Muscle layer of duodenum (tissue), 2 donors: ENCODE results near the gene TACR1.
"Not testable (repeated sequence)": the region's sequence is repeated elsewhere in the genome, so short reads cannot be mapped to it uniquely, and the experiment has no call there.

Experiments
- H3K27ac ChIP-seq: one replicate; pipeline ENCODE4 v1.7.0; 2013; ENCODE audit warnings: mild to moderate bottlenecking, low read length
- H3K27me3 ChIP-seq: one replicate; pipeline ENCODE4 v1.7.0; 2013; ENCODE audit warnings: low read depth, mild to moderate bottlenecking, control low read depth, low read length
- H3K36me3 ChIP-seq, 2 donors: one replicate each; pipeline ENCODE4 v1.7.0; 2013; ENCODE audit warnings: low read length in 2 of 2, control low read depth in 1 of 2, mild to moderate bottlenecking in 1 of 2; ENCODE audit not compliant: insufficient read depth in 2 of 2, control insufficient read depth in 1 of 2
- H3K4me1 ChIP-seq, 2 donors: one replicate each; pipeline ENCODE4 v1.7.0; 2013; ENCODE audit warnings: low read length in 2 of 2, mild to moderate bottlenecking in 2 of 2, control low read depth in 1 of 2, moderate library complexity in 1 of 2; ENCODE audit not compliant: insufficient read depth in 2 of 2, control insufficient read depth in 1 of 2
- H3K4me3 ChIP-seq, 2 donors: one replicate each; pipeline ENCODE4 v1.7.0; 2013; ENCODE audit warnings: low read length in 2 of 2, low read depth in 1 of 2, mild to moderate bottlenecking in 1 of 2
- H3K9me3 ChIP-seq, 2 donors: one replicate each; pipeline ENCODE4 v1.7.0; 2013; ENCODE audit warnings: low read length in 2 of 2, control low read depth in 1 of 2, mild to moderate bottlenecking in 1 of 2; ENCODE audit not compliant: control insufficient read depth in 1 of 2
- donor health status: healthy.

TACR1 gene

DNA sequence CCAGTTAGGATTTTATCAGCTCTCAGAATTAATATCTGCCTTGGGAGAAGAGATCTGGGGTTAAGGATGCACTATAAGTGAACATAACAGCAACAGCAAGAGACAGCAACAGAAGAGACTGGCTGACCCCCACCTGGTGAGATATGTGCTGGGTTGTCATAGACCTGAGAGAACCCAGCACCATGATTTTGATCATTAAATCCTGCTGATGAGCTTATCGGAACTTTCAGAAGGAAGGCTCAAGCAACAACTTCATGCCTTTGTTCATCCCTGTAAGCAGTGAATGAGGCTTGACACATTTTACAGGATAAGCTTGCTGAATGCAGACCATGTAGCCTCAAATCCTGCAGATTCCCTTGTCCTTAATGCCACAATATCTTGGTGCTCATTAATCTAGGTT lies 140.9 kb downstream of the TACR1 start:
- no peaks in the 10 kb centered on the region for H3K9me3 ChIP-seq
- H3K27me3 ChIP-seq, result no peaks in the 10 kb centered on the region
- no peak overlapping the region for H3K27ac ChIP-seq
- no peak overlapping the region for H3K4me3 ChIP-seq
- no peaks in the 10 kb centered on the region for H3K36me3 ChIP-seq
- H3K4me1 ChIP-seq, result no peaks in the 10 kb centered on the region

DNA sequence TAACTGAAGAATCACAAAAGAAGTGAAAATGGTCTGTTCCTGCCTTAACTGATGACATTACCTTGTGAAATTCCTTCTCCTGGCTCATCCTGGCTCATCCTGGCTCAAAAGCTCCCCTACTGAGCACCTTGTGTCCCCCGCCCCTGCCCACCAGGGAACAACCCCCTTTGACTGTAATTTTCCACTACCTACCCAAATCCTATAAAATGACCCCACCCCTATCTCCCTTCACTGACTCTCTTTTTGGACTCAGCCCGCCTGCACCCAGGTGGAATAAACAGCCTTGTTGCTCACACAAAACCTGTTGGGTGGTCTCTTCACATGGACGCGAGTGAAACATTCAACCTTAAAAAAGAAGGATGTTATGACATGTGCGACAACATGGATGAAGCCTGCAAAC lies 142.2 kb downstream of the TACR1 start:
- not testable (repeated sequence) for H3K36me3 ChIP-seq, H3K4me3 ChIP-seq, H3K4me1 ChIP-seq, H3K9me3 ChIP-seq, H3K27ac ChIP-seq, H3K27me3 ChIP-seq

DNA sequence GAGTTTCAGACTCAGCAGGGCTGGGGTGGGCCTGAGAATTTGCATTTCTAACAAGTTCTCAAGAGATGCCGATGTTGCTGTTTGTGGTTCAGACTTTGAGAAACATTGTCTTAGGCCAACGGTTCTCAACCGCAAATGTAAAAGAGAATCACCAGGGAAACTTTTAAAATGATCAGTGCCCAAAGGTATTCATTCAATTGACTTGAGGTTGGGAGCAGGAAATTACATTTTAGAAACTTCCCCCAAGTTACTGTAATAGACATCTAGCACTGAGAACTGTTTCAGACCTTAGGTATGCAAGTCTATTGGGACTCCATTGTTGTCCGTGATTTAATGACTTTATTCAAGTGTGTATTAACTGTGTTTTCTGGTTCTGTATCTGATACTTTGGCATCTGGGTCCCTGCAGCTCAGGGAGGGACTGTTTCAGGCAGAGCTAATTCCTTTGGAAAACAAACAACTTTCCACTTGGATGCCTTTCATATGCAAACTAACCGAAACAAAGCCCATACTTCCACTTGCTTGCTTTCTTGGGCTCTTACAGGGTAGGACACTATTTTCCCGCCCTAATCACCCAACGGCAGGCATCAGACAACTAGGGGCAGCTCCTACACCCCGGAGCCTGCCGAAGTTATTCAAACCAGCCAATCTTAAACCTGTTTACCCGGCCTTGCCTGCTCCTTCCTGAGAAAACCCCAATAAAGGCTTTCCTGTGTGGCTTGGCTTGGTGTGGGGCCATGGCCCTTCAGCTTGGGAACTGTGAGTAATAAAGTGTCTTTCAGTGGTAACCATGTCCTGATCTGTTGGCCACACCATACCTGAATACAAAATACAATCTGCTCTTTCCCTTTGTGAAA lies 143.3 kb downstream of the TACR1 start:
- H3K4me1 ChIP-seq, result no peaks in the 10 kb centered on the region
- no peak overlapping the region for H3K27ac ChIP-seq
- no peaks in the 10 kb centered on the region for H3K9me3 ChIP-seq
- H3K36me3 ChIP-seq, result no peaks in the 10 kb centered on the region
- H3K4me3 ChIP-seq, result no peak overlapping the region
- H3K27me3 ChIP-seq, result no peaks in the 10 kb centered on the region

DNA sequence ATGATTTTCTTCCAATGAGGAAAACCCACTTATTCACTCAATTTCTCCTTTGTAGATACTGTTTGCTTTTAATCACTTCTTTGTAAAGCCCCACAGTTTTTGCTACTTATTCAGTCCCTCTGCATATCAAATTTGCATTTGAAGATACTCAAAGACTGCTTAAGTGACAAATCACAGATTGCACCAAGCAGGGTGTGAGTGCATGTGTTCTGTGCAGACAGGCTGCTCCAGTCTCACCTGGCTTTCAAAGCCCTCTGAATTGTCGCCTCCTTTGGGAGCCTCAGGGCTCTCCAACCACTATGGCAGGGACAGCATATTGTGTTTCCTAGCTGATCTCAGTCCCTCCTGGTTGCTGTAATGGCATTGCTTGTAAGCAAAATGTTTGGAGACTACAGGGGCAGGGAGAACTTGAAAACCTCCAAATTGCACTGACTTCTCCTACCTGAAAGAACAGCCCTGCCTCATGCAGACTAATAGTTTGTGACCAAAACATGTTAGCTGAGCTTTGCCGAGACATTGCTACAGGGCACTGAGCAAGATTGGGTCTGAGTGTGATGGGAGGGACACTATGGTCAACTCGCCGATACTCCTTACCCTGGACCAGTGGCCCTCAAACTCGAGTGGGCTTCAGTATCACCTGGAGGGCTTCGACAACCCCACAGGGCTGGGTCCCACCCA lies 144.0 kb downstream of the TACR1 start:
- Histone ChIP-seq H3K27me3 (no peaks in the 10 kb centered on the region), H3K36me3 (no peaks in the 10 kb centered on the region), H3K27ac (no peak overlapping the region), H3K4me1 (no peaks in the 10 kb centered on the region), H3K4me3 (no peak overlapping the region), H3K9me3 (no peaks in the 10 kb centered on the region)

DNA sequence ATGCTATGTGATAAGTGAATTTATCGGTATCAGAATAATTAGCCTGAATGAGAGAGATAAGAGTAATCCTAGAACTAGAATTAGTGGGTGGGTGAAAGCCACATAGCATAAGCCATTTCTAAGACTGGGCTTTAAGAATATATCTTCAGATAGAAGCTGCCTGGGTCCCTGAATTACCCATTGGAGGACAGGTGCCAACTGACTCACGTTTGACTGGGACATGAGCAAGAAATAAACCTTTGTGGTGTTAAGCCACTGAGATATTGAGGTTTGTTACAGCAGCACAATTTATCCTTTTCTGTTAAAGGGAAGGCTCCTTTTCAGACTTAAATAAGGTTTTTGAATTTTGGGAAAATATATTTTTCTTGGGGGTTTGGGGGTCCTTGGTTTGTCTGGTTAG lies 145.0 kb downstream of the TACR1 start:
- H3K36me3 ChIP-seq, result no peaks in the 10 kb centered on the region

DNA sequence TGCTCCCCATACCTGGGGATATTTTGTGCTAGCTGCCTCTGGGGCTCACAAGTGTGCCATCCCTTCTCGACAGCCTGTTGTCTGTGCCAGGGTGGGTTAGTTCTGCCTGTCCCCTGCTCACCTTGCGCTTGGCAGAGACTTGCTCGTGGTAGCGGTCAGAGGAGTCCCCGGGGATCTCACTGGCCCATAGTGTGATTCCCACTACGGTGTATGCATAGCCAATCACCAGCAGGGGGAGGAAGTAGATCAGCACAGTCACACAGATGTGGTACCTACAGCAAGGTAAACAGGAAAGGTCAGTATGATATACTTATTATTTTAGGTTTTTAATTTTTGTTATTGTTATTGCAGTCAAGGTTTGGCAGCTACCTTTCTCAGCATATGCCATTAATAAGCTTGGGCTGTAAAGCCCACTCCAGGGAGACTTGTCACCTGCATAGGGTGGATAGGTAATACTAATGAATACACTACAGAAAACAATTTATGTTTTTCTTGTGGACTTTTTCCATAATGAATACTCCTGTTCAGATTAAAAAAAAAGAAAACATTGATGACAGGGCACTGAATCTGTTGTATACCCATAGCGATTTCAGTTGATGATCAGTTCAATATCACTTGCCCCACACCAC lies 145.7 kb downstream of the TACR1 start:
- Histone ChIP-seq H3K4me1 (no peaks in the 10 kb centered on the region), H3K27me3 (no peaks in the 10 kb centered on the region), H3K4me3 (no peak overlapping the region), H3K27ac (no peak overlapping the region), H3K9me3 (no peaks in the 10 kb centered on the region), H3K36me3 (no peaks in the 10 kb centered on the region)

More for the DNA sequence above, 145.0 kb downstream of the TACR1 start:
- H3K4me3 ChIP-seq, result no peak overlapping the region
- no peaks in the 10 kb centered on the region for H3K27me3 ChIP-seq
- no peaks in the 10 kb centered on the region for H3K4me1 ChIP-seq
- H3K27ac ChIP-seq, result no peak overlapping the region
- H3K9me3 ChIP-seq, result no peaks in the 10 kb centered on the region

DNA sequence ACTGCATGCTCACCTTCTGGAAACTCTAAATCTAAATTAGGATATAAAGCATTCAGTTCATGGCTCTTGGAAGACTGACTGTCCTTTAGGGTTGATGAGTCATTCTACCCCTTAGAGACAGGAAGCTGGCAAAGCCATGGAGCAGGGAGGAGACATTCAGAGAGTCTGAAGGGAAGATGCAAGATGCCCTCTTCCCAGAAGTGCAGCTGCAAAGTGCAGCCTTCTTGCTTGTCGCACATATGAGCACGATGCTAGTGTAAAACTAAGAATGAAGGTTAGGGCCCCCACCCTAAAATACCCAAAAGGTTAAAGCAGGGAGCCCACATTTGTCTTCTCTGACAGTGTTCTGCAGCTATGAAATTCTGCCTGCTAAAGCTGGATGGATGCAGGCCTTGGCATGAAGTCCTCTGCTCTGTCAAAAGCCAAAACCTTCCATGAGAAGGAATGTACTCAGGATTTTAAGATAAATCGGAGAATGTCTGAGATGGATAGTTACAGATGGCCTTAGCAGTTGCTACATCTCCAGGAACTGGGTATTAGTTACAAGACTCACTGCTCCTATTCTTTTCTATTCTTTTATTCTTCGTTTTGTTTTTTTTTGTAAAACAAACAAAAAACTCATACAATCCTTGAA lies 151.2 kb downstream of the TACR1 start:
- H3K27me3 ChIP-seq, result no peaks in the 10 kb centered on the region
- H3K27ac ChIP-seq, result no peak overlapping the region
- no peaks in the 10 kb centered on the region for H3K36me3 ChIP-seq
- H3K4me1 ChIP-seq, result peaks cover 7 to 13% of the 10 kb centered on the region in 2 donors
- no peak overlapping the region for H3K4me3 ChIP-seq
- no peaks in the 10 kb centered on the region for H3K9me3 ChIP-seq

DNA sequence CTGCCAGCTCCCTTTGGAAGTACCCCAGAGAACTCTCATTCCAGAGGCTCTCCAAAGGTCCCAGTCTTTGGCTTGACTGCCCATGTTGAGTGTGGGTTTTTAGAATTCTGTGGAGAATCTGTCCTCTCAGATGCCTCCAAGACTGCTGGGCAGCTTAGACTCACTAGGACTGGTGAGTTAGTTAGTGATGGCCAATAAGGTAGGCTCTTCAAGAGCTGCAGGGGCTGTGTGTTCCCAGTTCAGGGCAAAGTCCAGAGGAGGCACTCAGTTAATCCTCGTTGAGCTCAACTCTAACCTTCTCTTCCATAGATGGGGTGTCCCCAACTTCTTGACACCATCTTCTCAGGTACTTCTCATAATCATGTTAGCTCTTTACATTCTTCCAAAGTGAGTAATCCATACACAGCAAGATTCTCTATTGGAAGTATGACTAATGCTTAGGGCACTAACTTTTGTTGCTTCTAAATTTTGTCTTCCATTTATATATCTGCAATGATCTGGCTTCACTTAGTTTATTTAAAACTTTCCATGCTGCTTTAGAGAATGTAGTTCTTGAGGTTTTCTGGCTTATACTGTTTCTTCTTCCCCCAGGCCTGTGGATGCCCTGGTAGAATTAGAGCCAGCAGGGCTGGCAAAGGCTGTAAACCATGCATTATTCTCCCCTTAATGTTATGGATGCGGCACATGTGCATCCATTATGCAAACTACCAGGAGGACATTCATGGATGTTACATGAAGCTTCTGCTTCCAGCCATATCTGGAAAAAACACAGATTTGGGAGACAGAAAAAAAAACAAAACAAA lies 151.9 kb downstream of the TACR1 start:
- H3K27ac ChIP-seq, result no peak overlapping the region

DNA sequence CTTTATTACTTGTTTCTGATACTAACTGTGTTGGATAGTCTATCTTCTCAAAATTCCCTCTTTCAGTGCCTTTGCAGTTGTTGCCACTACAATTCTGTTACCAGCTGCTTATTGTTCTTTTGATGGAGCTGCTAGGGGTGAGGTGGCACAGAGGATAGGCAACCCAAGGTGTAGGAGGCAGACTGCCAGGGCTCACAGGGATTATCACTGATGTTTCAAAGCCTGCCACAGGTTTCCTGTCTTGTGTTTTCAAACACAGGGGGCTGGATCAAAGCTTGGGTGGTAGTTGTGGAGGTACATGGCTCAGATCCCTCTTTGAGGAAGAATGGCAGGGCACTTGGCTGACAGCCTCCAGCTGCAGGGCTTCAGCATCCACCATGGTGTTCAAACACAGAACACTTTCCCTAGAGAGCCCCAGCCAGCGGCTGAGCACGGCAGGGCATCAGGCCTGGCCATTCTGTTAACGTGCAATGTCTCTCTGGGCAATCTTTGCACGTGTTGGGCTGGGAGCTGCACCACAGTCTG lies 153.7 kb downstream of the TACR1 start:
- no peaks in the 10 kb centered on the region for H3K9me3 ChIP-seq
- H3K4me1 ChIP-seq, result peaks cover 7 to 13% of the 10 kb centered on the region in 2 donors
- H3K4me3 ChIP-seq, result no peak overlapping the region

More for the DNA sequence above, 151.9 kb downstream of the TACR1 start:
- H3K27me3 ChIP-seq, result no peaks in the 10 kb centered on the region
- H3K4me3 ChIP-seq, result no peak overlapping the region
- H3K36me3 ChIP-seq, result no peaks in the 10 kb centered on the region
- H3K9me3 ChIP-seq, result no peaks in the 10 kb centered on the region
- peaks cover 7 to 13% of the 10 kb centered on the region in 2 donors for H3K4me1 ChIP-seq

DNA sequence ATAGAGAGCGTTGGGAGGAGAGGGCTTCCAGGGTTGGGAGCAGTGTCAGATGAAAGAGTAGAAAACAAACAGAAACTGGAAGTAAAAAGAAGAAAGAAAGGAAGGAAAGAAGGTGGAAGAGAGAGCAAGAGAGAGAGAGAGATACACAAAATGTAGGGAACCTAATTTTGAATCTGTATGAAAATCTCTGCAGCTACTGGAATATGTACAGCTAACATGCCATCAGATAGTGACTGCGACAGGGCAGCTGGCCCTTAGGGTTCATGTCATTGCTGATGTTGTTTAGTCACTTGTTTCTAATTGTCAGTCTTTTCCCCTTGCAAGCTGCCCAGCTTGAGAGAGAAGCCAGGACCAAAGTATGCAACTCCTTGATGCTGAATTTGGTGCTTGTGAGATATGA lies 155.0 kb downstream of the TACR1 start:
- Histone ChIP-seq H3K9me3 (no peaks in the 10 kb centered on the region), H3K36me3 (no peaks in the 10 kb centered on the region), H3K4me3 (no peak overlapping the region), H3K27ac (no peak overlapping the region), H3K4me1 (peaks cover 7 to 13% of the 10 kb centered on the region in 2 donors), H3K27me3 (no peaks in the 10 kb centered on the region)

More for the DNA sequence above, 153.7 kb downstream of the TACR1 start:
- Histone ChIP-seq H3K36me3 (no peaks in the 10 kb centered on the region), H3K27ac (no peak overlapping the region), H3K27me3 (no peaks in the 10 kb centered on the region)
